Globus pallidus (tissue), 1 donor: Measurements from ENCODE around the gene ANOS1.

ENCODE experiments used
- DNase-seq: peaks from one replicate; pipeline ENCODE4 v3.0.0-alpha.2; 2015; ENCODE audit warnings: low spot score

The ANOS1 gene

DNA sequence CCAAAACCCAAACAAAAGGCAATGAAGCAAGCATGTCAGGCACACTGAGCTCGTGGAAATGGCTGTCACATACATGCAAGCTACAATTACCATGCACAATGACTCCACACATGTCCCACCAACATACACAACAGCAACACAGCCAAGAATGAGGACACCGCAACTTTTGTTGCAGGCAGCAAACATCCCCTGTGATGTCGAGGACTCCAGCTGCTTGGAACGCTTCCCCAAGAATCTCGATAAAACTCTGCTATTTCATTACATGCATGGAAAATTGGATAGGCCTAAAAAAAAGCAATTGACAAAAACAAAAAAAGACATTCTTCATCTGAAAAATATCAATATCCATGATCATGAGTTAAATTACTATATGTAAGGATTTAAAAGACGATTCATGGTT lies 11.8 kb downstream of the ANOS1 start:
- no peak for DNase-seq

DNA sequence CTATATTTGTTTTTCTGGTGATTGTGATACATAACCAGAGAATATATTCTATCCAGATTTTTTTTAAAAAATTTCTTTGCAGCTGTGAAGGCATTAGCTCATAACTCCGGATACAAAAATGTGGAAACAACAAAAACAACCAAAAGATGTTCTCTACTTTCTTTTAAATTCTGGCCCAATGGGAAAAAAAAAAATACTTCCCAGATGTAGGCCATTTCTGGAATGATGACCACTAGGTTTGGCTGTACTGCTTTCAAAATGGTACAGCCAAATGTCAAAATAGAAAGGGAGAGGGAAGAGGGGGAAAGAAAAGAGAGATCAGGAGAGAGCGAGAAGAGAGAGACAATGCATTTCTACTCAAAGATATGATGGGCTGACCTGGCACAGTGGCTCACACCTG lies 14.6 kb downstream of the ANOS1 start:
- DNase-seq = no peak

DNA sequence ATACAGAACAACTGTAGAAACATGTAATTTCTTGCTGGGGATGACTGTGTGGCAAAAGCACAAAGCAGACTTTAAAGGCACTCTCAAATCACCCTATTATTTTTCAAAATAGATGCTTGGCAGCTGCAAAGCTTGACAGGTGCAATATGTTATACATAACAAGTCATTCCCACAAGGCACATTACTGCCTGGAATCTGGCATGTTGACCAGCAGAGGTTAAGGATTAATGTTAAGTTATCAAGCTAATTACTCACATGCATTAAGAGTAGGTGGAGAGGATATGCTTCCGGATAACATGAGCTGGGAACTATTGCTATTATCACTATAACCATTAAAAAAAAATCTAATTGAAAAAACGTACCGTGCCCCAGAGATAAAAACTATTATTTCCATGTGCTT lies 17.8 kb downstream of the ANOS1 start:
- no peak for DNase-seq

DNA sequence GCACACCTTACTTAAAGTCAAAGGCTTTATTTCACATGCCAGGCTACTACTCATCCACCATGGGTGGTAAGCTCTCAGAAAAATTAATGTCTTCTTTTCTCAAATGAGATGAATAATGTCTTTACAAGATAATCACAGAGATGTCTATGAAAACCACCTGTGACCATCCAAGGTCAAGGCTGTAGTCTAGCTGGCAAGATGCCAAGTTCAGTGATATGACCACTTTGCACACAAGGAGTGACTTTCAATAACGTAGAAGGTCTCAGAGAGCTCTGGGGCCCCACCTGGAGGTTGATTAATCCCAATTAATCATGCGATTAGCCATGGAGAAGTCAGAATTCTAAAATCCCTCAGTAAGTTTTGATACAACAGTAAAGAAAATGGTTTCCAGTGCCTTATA lies 20.5 kb downstream of the ANOS1 start:
- DNase-seq = no peak

DNA sequence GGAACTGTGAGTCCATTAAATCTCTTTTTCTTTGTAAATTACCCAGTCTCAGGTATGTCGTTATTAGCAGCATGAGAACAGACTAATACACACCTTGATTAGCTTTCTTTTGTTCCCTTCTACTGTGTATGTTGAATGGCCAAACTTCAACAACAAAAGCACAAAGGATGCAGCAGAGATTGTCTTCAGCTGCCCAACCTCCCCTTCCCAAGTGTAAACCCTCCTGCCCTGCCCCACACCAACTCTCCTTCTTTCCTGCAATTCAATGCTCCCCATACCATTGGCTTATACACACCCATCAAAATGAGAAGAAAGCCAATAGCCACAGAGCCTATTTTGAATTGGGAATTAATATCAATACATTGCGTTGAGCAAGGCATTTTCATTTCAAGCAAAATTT lies 27.8 kb downstream of the ANOS1 start:
- no peak for DNase-seq

DNA sequence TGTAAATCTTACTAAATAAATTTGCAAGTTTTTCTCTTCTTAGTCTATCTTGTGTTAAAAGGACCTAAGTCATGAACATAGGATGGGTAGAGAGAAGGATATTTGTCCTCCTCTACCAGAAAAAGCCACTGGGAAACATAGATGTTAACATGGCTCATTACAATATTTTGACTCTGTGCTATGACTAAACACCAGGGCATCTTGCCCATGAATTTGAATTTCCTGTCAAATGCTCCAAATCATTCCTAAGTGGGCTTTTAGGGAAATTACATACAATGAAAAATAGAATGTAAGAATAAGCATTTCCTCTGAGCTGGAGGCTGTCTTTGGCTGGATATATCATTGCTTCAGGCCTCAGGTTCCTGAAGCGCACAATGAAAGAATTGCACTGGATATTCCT lies 39.1 kb downstream of the ANOS1 start:
- no peak for DNase-seq

DNA sequence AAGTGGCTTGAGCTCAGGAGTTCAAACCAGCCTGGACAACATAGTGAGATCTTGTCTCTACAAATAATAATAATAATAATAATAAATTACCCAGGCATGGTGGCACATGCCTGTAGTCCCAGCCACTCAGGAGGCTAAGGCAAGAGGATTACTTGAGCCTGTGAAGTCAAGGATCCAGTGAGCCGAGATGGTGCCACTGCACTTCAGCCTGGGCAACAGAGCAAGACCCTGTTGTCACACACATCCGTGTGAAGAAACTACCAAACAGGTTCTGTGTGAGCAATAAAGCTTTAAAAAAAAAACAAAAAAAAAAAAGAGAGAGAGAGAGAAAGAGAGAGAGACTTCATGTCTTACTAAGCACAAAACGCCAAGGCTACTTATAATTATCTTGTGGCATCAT lies 42.5 kb downstream of the ANOS1 start:
- DNase-seq = no peak

DNA sequence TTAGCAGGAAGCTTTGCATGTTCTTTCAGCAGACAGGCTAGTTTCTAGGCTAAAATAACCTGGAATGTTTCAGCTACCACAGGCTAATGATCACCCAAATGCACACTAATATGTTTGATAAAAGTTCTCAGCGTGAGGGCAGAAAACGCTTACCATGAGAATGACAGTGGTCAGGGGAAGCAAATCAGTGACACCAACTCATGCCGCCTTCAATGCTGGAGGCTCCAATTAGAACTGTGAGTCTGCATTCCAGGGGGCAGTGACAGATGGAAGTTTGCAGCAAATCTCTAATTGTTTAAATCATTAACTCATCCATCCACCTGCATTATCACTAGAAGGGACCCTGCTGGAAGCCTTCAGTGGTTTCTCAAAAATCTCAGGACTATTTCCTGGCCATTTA lies 43.2 kb downstream of the ANOS1 start:
- DNase-seq = no peak

DNA sequence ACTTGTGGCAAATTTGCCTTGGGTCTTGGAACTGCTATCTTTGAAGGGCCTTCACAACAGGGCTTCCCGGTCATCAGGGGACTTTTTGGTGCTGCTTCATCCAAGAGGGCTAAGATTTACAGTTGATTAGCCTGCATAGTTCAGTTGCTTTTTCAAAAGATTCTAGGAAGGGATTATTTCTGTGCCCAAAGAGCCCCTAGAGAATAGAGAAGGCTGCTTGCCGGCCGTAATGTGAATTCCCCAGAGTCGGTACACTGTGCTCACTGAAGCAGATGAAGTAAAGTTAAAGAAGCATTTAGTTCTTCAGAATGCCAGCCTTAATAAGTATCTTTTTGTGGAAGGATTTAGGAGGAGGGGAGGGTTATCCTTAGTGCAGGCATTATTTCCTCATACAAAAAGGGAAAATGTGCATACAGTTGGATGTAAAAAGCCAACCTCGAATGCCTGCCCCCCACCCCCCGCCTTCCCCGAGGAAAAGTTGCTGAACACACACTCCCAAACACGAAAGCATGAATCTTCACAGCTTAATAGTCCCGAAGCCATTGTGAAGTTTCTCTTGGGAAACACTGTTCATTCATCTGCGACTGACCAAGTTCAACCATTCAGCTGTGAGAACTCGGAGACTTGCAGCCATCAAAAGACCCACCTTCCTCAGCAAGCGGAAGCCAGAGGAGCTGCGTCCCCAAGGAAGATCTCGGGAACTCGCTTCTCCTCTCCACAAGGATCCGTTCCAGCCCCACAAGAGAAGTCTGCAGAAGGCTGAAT lies 47.6 kb downstream of the ANOS1 start:
- no peak for DNase-seq

DNA sequence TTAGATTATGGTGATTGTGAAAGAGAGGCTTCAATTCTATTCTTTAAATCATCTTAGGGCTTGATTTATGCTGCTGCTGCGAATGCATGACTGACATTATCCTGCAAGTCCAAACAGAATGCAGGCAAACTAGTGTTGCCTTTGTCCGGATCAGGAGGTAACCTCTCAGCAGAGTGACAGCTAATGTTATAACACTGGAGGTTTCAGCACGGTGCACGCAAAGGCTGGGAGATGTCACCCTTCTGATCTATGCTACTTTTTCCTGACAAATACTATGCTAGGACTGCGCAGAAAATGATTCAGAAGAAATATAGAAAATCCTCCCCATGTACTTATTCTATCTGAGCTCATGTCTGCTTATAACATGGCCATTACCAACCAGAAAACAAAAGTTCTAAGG lies 48.2 kb downstream of the ANOS1 start:
- DNase-seq = no peak

DNA sequence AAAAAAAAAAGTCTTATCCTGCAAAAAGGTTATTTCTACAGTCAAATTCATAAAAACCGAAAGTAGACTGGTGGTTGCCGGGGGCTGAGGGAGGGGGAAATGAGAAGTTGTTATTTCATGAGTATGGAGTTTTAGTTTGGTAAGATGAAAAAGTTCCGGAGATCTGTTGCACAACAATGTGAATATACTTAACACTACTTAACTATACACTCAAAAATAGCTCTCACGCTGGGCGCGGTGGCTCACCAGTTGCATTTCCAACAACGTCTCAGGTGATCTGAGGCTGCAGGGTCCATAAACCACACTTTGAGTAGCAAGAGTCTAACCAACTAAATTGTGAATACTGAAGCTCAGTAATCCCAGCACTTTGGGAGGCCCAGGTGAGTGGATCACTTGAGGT lies 52.4 kb downstream of the ANOS1 start:
- no peak for DNase-seq

DNA sequence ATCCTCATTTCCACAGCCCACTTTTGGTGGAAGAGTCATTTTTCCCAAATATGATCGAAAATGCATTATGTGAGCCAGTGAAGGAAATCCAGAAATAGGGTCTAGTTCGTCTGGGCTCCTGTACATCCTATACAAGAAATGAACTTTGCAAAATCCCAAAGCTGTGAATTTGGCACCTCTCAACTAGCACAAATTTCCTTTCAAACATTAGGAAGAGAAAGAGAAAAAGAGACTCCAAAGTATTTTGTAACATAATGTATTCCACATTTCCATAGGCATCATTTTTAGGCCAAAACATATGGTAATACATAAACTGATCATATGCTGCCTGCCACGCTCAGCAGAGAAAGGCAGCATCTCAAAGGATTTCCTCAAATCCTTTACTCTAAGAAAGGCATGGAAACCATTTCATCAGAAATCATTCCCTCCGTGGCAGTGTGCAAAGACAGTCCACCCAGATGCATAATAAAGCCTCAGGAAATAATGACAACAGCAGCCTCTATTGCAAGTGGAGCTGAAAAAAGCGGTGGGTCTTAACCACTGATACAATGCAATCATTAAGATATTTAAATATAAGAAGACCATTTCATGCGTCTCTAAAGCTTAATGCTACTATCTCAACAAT lies 56.8 kb downstream of the ANOS1 start:
- DNase-seq = no peak

DNA sequence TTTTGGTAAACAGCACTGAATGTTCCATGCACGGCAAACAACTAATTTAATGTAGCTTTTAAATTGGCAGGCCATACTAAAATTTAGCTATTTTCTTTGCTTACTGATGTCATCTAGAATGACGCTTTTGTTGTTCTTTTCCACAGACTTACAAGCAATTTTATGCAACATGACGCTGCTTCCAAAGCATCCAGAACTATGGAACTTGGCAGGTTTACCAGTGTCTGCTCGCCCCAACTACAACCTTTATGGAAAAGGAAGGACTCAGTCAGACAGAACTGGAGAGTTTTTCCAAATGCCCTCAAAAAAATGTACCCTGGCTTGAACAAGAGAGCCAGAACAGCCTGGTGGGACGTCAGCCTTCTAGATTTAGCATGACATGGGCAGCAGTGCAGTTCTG lies 58.7 kb downstream of the ANOS1 start:
- peak; percentile 15 for DNase-seq

DNA sequence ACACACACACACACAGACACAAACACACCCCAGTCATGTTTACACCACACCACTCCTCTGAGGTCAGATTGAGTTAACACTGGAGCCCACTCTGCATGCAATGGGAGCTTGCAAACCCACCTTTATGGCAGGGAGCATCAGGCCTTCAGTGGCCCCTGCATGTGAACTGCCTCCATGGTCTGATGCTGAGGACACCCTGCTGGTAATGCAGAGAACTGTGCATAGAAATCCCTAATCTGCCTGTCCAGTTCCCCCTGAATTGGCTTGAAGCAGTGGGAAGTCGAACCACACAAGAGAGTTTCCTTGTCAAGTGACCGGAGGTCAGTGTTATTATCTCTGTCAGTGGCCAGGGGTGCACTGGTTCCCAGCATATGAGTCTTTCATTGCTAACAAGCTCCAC lies 59.8 kb downstream of the ANOS1 start:
- DNase-seq = no peak

DNA sequence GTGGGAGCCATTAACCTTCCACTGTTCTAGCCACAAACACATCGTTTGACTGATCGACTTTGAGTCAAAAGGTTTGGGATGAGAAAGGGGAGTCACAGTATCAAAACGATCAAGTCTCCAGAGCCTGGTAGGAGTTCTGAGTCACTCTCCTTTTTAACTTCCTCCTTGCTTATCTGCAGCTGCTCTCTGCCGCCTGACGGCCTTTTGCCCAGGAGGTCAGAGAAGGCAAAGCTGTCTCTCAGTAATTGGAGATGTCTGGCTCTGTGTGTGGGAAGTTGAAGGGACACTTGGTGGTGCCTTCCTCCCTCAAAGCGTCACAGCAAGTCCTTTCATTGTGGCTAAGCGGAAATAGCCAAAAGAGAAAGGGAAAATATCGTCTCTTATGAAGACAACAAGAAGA lies 63.1 kb downstream of the ANOS1 start:
- no peak for DNase-seq

DNA sequence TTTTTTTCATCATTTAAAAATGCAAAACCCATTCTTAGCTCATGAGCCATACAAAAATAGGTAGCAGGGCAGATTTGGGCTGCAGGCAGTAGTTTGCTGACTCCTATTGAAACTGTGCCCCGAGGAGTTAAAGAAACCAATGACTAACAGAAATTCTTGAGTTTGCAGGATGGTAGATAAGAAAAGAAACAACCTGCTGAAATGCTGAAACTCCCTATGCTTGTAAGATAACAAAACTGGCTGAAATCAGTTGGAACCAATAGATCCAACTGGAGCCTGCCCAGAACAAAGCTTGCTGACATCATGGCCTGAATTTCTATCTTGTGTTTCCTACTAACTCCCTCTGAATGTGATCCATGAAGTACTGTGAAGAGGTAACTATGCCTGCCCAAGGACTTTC lies 68.6 kb downstream of the ANOS1 start:
- no peak for DNase-seq

DNA sequence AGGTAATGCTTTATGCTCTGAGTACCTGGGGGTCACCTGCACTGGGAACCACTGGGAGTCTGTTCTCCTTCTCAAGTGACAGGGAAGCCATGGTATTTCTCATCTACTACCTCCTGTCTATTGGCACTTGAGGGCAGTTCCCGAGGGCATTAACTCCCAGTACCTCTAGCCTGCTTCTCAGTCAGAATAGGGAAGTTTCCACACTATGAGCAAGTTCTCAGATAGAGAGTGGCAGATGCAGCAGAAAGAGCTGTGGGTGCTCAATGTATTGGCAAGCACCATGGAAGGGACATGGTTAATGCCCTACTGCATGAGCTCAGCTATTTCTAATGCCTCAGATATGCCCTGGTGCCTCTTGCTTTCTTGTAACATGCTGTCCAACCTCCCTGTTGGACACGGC lies 74.1 kb downstream of the ANOS1 start:
- DNase-seq = no peak

DNA sequence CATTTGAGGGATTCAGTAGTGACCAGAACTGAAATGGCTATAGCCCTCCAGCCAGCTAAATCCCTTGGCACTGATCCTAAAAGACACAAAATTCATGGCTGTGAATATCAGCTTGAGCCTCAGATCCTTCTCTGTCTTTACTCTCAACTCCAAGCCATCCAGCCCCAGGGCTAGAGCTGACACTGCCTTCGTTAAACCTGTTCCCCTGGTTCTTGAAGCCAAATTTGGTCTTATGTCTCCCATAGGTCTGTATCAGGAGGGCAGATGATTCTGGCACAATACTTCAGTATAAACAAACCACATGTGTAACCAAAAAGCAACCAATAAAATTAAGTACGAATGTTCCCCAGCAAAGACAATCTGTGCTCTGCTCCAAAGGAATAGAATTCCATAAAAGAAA lies 78.0 kb downstream of the ANOS1 start:
- DNase-seq = no peak

DNA sequence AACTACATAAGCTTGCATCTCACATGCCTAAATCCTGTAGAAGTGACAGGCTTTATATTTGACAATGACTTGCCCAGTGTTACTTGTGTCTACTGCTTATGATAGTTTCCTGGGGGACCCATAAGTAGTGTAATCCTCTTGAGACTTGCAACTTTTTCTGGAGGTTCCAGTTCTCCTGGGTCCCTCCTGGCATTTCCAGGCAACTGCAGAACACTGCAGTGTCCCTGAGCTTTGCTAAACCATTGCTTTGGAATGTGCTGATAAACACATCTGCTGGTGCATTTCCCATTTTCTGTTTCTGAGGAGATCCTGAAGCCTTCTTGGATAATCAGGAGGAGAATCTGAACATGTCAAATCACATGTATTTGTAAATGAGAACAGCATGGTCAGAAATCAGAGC lies 82.0 kb downstream of the ANOS1 start:
- DNase-seq = no peak

DNA sequence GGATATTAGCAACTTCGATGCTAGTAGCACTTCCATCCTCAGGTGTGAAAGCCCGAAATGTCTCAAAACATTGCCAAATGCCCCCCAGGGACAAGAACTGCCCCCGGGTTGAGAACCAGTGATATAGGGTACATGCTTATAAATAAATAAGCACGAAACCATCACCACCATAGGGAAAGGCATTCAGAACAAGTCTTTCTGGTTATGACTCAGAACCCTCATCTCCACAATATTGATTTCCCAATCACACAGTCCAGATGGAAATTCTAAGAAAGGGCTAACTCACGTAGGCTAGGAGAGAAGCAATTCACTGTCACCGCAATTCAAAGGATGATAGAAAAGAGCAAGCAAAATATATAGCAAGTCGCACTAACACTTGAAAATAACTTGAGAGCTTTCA lies 84.8 kb downstream of the ANOS1 start:
- no peak for DNase-seq

DNA sequence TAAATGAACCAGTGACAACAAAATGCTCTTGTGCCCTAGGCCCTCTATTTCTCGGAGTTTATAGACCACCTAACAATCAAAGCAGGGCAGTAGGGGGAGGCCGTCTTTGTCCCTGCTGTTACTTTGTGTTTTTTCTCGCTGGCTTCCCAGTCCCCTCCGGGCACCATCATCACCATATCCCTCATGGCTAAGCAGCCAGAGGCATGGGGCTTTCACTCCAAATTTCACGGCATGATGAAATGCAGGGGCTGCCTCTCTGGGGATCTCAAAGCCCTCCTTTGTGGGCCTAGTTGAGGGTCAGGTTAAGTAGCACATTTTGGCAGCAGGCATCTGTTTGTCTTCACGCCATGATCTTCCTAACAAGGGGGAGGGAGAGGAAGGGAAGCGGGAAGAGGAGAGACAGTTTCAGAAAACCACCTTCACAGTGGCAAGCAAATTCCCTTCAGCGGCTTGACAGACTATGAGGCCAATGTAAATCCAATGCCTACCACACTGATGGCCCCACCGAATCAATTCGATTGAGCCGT lies 91.9 kb downstream of the ANOS1 start:
- DNase-seq = no peak

DNA sequence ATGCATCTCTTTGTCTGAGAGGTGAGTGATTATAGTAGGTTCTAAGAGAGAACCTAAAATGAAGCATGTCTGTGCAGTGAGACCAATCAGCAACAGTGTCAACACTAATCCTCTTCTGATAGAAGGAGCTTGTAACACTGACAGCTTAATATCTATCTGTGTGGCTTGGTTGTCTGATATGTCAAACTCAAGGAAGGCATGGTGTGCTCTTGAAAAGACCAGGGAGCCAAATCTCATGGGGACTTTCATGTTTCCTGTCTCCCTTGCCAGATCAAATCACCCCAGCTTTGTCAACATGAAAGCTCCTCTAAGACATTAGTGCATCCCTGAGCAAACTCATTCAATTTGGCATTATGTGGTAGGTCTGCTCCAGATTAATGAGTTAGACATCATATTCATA lies 95.4 kb downstream of the ANOS1 start:
- no peak for DNase-seq

DNA sequence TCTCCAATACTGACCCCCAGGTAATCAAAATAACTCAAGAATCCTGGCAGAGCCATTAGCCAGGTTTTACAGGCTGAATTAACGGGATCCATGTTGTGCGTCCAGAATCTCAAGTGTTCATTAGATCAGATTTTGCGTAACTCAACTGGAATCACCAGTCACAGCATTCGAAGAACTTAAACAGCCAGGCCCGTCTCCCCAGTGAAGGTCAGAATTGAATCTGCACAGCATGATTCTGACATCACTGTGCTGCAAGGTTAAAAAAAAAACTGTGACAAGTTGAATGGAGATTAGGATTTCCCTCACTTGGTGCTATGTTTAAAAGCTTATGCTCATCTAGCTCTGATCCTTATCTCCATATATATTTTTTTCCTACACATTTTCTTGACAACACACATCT lies 96.1 kb downstream of the ANOS1 start:
- DNase-seq = no peak

DNA sequence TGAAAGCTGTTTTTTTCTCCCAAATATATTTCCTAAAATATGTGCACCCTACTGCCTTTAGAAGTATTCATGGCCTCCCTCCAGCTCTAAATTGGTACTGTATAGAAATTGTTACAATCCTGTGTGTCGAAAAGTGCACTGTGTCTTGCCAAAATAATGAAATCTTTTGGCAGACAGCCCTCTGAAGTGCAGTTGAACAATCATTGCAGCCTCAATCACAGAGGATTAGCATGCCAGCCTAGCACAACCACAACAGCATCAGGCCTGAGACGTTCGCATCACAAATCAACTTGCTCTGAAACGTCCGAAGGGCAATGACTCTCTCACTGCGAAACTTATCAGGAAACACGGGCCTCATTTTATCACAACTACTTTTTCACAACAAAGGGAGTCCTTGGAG lies 99.0 kb downstream of the ANOS1 start:
- no peak for DNase-seq
